GM12864 (cell line): ENCODE data around the gene OXGR1.
"Not testable (repeated sequence)": the region's sequence is repeated elsewhere in the genome, so short reads cannot be mapped to it uniquely, and the experiment has no call there.

Source experiments
- DNase-seq: peaks from one replicate; pipeline ENCODE4 v3.0.0-alpha.2; 2011; ENCODE audit warnings: low read depth
- H3K4me3 ChIP-seq: 2 replicates; pipeline ENCODE4 v1.5.1; 2011; ENCODE audit warnings: mild to moderate bottlenecking, low read depth, low read length, control low read depth
- CTCF ChIP-seq: IDR thresholded peaks from 2 replicates; pipeline ENCODE4 v1.5.1; 2011; ENCODE audit warnings: low read depth, mild to moderate bottlenecking, moderate library complexity, low read length, control low read depth, inconsistent platforms; ENCODE audit errors: missing control alignments

Gene OXGR1

GRCh38 chr13:96984051-96984508 lies 10.2 kb downstream of the OXGR1 start:
- peak; percentile 38 for DNase-seq
- TF ChIP-seq CTCF, result peak; percentile 17
- no peak overlapping the region for H3K4me3 ChIP-seq

GRCh38 chr13:96982672-96983071 lies 11.6 kb downstream of the OXGR1 start:
- DNase-seq, result no peak
- TF ChIP-seq CTCF, result no peak
- no peak overlapping the region for H3K4me3 ChIP-seq

GRCh38 chr13:96979861-96980260 lies 14.4 kb downstream of the OXGR1 start:
- not testable (repeated sequence) for DNase-seq, H3K4me3 ChIP-seq

- no peak for TF ChIP-seq CTCF
- DNase-seq, result no peak
- no peak overlapping the region for H3K4me3 ChIP-seq
These were observed 26.2 kb downstream of the OXGR1 start for GRCh38 chr13:96968027-96968426.

GRCh38 chr13:96967248-96967745 lies 27.0 kb downstream of the OXGR1 start:
- no peak overlapping the region for H3K4me3 ChIP-seq
- DNase-seq, result no peak
- TF ChIP-seq CTCF, result no peak

- H3K4me3 ChIP-seq, result no peak overlapping the region
- no peak for DNase-seq
- TF ChIP-seq CTCF, result no peak
These were observed 27.7 kb downstream of the OXGR1 start for GRCh38 chr13:96966415-96967102.

- DNase-seq, result no peak
- TF ChIP-seq CTCF, result no peak
These were observed 30.3 kb downstream of the OXGR1 start for GRCh38 chr13:96963786-96964475.

More at GRCh38 chr13:96963786-96964475, 30.3 kb downstream of the OXGR1 start:
- H3K4me3 ChIP-seq, result no peak overlapping the region
